ENCODE results near the gene CNTNAP5. TPM values are rescaled to one million over a fixed set of nuclear protein-coding genes. Genes with fewer than 3 reads are reported as not detected.

The CNTNAP5 gene
- total and polyA plus RNA-seq, 2 of the 4 experiments (the other 2 are of a cell fraction), result not detected

DNA sequence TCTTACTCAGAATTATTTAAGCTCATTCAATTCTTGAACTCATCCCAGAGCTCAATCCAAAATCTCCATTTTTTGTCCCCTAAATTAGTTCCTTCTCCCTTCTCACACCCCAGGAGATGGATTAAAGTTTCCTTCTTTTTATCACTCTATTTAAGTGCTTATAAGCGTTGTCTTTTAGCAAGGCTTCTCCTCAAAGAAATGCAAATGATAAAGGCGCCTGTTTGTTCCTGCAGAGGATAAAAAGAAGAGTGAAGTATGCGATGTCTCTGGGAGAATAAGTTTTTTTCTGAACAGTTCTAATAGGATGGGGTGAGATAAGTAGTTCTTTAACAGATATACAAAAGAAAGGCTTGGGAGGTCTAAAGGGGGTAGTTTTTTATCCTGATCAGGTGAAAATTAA is 303.3 kb downstream of the CNTNAP5 start:
- H3K27ac ChIP-seq (ENCODE audit: insufficient read depth, low read length), result no peak overlapping the region
- H3K14ac ChIP-seq (replicated peaks; ENCODE audit: low read depth, low read length), result no peak overlapping the region
- intact Hi-C loops (cut with micrococcal nuclease), result no loop called here
- CTCF ChIA-PET, result no interaction called here
- H2AFZ ChIP-seq (replicated peaks; ENCODE audit: low read length, poor library complexity), result no peak overlapping the region
- H3K4me1 ChIP-seq (ENCODE audit: control insufficient read depth, insufficient read depth, low read length), result no peaks in the 10 kb centered on the region
- H4K8ac ChIP-seq (ENCODE audit: low read depth in 2 of 2, low read length in 2 of 2), result no peak overlapping the region
- no CpG with 5 or more reads among the region's 3 CpGs for WGBS, 2 experiments (ENCODE audit: extremely low coverage in 2 of 2, insufficient read length in 1 of 2)
- H4K20me1 ChIP-seq (ENCODE audit: insufficient read depth, low read length), result no peaks in the 10 kb centered on the region
- dilution Hi-C loops (cut with HindIII; ENCODE audit: low sequenced_read_pairs, unreplicated experiment), result no loop called here
- H2BK20ac ChIP-seq (ENCODE audit: low read depth, low read length), result no peak overlapping the region
- ATAC-seq (ENCODE audit: low read depth) (no peak), DNase-seq (no peak)
- in situ Hi-C loops (cut with MboI; ENCODE audit: low sequenced_read_pairs), result no loop called here
- no peak overlapping the region for H2AK9ac ChIP-seq (replicated peaks; ENCODE audit: low read depth, low read length, poor library complexity)
- no peaks in the 10 kb centered on the region for H3K79me1 ChIP-seq (ENCODE audit: low read depth in 1 of 2, low read length in 2 of 2)
- no peak overlapping the region for H3K56ac ChIP-seq (ENCODE audit: extremely low read depth, insufficient read depth, low read length)
- H3K4ac ChIP-seq (ENCODE audit: low read depth, low read length), result no peak overlapping the region
- BruUV-seq (replicated peaks), result no TSS peak
- TF ChIP-seq, protein P1, sequence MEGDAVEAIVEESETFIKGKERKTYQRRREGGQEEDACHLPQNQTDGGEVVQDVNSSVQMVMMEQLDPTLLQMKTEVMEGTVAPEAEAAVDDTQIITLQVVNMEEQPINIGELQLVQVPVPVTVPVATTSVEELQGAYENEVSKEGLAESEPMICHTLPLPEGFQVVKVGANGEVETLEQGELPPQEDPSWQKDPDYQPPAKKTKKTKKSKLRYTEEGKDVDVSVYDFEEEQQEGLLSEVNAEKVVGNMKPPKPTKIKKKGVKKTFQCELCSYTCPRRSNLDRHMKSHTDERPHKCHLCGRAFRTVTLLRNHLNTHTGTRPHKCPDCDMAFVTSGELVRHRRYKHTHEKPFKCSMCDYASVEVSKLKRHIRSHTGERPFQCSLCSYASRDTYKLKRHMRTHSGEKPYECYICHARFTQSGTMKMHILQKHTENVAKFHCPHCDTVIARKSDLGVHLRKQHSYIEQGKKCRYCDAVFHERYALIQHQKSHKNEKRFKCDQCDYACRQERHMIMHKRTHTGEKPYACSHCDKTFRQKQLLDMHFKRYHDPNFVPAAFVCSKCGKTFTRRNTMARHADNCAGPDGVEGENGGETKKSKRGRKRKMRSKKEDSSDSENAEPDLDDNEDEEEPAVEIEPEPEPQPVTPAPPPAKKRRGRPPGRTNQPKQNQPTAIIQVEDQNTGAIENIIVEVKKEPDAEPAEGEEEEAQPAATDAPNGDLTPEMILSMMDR (conservative IDR thresholded peaks at IDR 0.05; ENCODE audit: low read depth, low read length), result no peak
- no peak for TF ChIP-seq SMC3 (IDR thresholded peaks at IDR 0.05; ENCODE audit: low read depth, low read length)
- TF ChIP-seq, protein P2, sequence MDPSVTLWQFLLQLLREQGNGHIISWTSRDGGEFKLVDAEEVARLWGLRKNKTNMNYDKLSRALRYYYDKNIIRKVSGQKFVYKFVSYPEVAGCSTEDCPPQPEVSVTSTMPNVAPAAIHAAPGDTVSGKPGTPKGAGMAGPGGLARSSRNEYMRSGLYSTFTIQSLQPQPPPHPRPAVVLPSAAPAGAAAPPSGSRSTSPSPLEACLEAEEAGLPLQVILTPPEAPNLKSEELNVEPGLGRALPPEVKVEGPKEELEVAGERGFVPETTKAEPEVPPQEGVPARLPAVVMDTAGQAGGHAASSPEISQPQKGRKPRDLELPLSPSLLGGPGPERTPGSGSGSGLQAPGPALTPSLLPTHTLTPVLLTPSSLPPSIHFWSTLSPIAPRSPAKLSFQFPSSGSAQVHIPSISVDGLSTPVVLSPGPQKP (IDR thresholded peaks at IDR 0.05; ENCODE audit: borderline replicate concordance, low read depth, low read length), result no peak
- H2BK15ac ChIP-seq (ENCODE audit: low read depth, low read length), result no peak overlapping the region
- no peak overlapping the region for H3K9ac ChIP-seq (ENCODE audit: low read depth, low read length)
- H3K27me3 ChIP-seq (ENCODE audit: control insufficient read depth, insufficient read depth, low read length), result no peaks in the 10 kb centered on the region
- no peak overlapping the region for H4K91ac ChIP-seq (ENCODE audit: insufficient read depth, low read depth, low read length)
- no peak overlapping the region for H2BK5ac ChIP-seq (ENCODE audit: low read depth, low read length, poor library complexity, severe bottlenecking)
- H3K36me3 ChIP-seq (ENCODE audit: control insufficient read depth, insufficient read depth, low read length), result no peaks in the 10 kb centered on the region
- H3K4me3 ChIP-seq (ENCODE audit: insufficient read depth, low read depth, low read length), result no peak overlapping the region
- H3K4me2 ChIP-seq (ENCODE audit: low read depth, low read length), result no peak overlapping the region
- H4K5ac ChIP-seq (ENCODE audit: low read depth, low read length), result no peak overlapping the region
- H3K9me3 ChIP-seq (ENCODE audit: control insufficient read depth, insufficient read depth, low read length), result peaks cover 5% of the 10 kb centered on the region
- no peak overlapping the region for H3K23ac ChIP-seq (ENCODE audit: low read depth, low read length)
- no peak overlapping the region for H2BK120ac ChIP-seq (ENCODE audit: low read depth, low read length)
- no peaks in the 10 kb centered on the region for H3K9me1 ChIP-seq (ENCODE audit: insufficient read depth, low read length)
- POLR2A ChIA-PET (ENCODE audit: unreplicated experiment), result no interaction called here
- no peak overlapping the region for H3K18ac ChIP-seq (ENCODE audit: low read depth, low read length)
- H2AK5ac ChIP-seq (ENCODE audit: low read depth, low read length), result no peak overlapping the region

Data from IMR-90 (cell line).